Mesenchymal stem cell (in vitro differentiated cells and primary cell): ENCODE measurements around the gene CRTC1.

Experiments used
- DNase-seq: peaks from one replicate; pipeline ENCODE4 v3.0.0-alpha.2; 2013
- H2AFZ ChIP-seq: one replicate; pipeline ENCODE4 v1.6.1; 2013; ENCODE audit warnings: low read depth, mild to moderate bottlenecking, control low read depth, inconsistent platforms, low read length, moderate library complexity
- H2AK5ac ChIP-seq: 2 replicates; pipeline ENCODE4 v1.6.1; 2013; ENCODE audit warnings: low read length, moderate library complexity, mild to moderate bottlenecking, inconsistent platforms; ENCODE audit not compliant: severe bottlenecking
- H2BK120ac ChIP-seq: one replicate; pipeline ENCODE4 v1.6.1; 2013; ENCODE audit warnings: low read depth, mild to moderate bottlenecking, inconsistent platforms, low read length, moderate library complexity
- H2BK12ac ChIP-seq, 2 experiments: one replicate each; pipeline ENCODE4 v1.6.1; 2013; ENCODE audit warnings: inconsistent platforms in 2 of 2, low read length in 2 of 2, mild to moderate bottlenecking in 2 of 2, moderate library complexity in 2 of 2, control low read depth in 1 of 2
- H2BK15ac ChIP-seq: one replicate; pipeline ENCODE4 v1.6.1; 2013; ENCODE audit warnings: mild to moderate bottlenecking, low read depth, inconsistent platforms; ENCODE audit not compliant: poor library complexity, severe bottlenecking
- H2BK5ac ChIP-seq: 2 replicates; pipeline ENCODE4 v1.6.1; 2013; ENCODE audit warnings: low read depth, mild to moderate bottlenecking, low read length, control low read depth, inconsistent platforms; ENCODE audit not compliant: poor library complexity, severe bottlenecking
- H3K14ac ChIP-seq, 2 experiments: one replicate each; pipeline ENCODE4 v1.6.1; 2013; ENCODE audit warnings: inconsistent platforms in 2 of 2, low read length in 2 of 2, control low read depth in 1 of 2, mild to moderate bottlenecking in 1 of 2, moderate library complexity in 1 of 2
- H3K18ac ChIP-seq, 2 experiments: one replicate each; pipeline ENCODE4 v1.6.1; 2013; ENCODE audit warnings: inconsistent platforms in 2 of 2, low read length in 2 of 2, control low read depth in 1 of 2, low read depth in 1 of 2, mild to moderate bottlenecking in 1 of 2
- H3K23ac ChIP-seq, 2 experiments: one replicate each; pipeline ENCODE4 v1.6.1; 2013; ENCODE audit warnings: inconsistent platforms in 2 of 2, low read length in 2 of 2, mild to moderate bottlenecking in 2 of 2, moderate library complexity in 2 of 2, control low read depth in 1 of 2
- H3K27ac ChIP-seq: 2 replicates; pipeline ENCODE4 v1.5.1; 2013; ENCODE audit warnings: mild to moderate bottlenecking, moderate library complexity, low read length, control low read depth, inconsistent platforms; ENCODE audit not compliant: poor library complexity, severe bottlenecking
- H3K27me3 ChIP-seq, 2 experiments: 2 replicates each; pipeline versions ENCODE4 v1.6.1 to v1.7.0; 2013; ENCODE audit warnings: low read length in 2 of 2, mild to moderate bottlenecking in 2 of 2, moderate library complexity in 2 of 2, control low read depth in 1 of 2, inconsistent platforms in 1 of 2; ENCODE audit not compliant: control insufficient read depth in 1 of 2, insufficient read depth in 1 of 2
- H3K36me3 ChIP-seq, 2 experiments: 2 replicates each; pipeline versions ENCODE4 v1.6.1 to v1.7.0; 2013; ENCODE audit warnings: low read length in 2 of 2, control low read depth in 1 of 2, inconsistent platforms in 1 of 2, low read depth in 1 of 2, mild to moderate bottlenecking in 1 of 2; ENCODE audit not compliant: insufficient read depth in 2 of 2, control insufficient read depth in 1 of 2
- H3K4ac ChIP-seq, 2 experiments: one replicate each; pipeline ENCODE4 v1.6.1; 2013; ENCODE audit warnings: inconsistent platforms in 2 of 2, low read length in 2 of 2, mild to moderate bottlenecking in 2 of 2, moderate library complexity in 2 of 2, control low read depth in 1 of 2, low read depth in 1 of 2
- H3K4me1 ChIP-seq: 2 replicates; pipeline ENCODE4 v1.6.1; 2013; ENCODE audit warnings: low read depth, low read length, control low read depth; ENCODE audit not compliant: control insufficient read depth, insufficient read depth
- H3K4me2 ChIP-seq: 2 replicates; pipeline ENCODE4 v1.6.1; 2013; ENCODE audit warnings: low read length, mild to moderate bottlenecking, inconsistent platforms; ENCODE audit not compliant: poor library complexity, severe bottlenecking
- H3K4me3 ChIP-seq, 2 experiments: 2 replicates each; pipeline versions ENCODE4 v1.5.1 to v1.7.0; 2013; ENCODE audit warnings: low read length in 2 of 2, mild to moderate bottlenecking in 2 of 2, control low read depth in 1 of 2, low read depth in 1 of 2; ENCODE audit not compliant: insufficient read depth in 1 of 2
- H3K79me1 ChIP-seq: replicated peaks from 2 replicates; pipeline ENCODE4 v1.6.1; 2013; ENCODE audit warnings: mild to moderate bottlenecking, control low read depth, low read length, inconsistent platforms; ENCODE audit not compliant: poor library complexity, severe bottlenecking
- H3K9ac ChIP-seq: 2 replicates; pipeline ENCODE4 v1.7.0; 2013; ENCODE audit warnings: mild to moderate bottlenecking, low read length, moderate library complexity
- H3K9me3 ChIP-seq: 2 replicates; pipeline ENCODE4 v1.7.0; 2013; ENCODE audit warnings: mild to moderate bottlenecking, low read length; ENCODE audit not compliant: control insufficient read depth
- H4K8ac ChIP-seq: one replicate; pipeline ENCODE4 v1.6.1; 2013; ENCODE audit warnings: inconsistent platforms, mild to moderate bottlenecking, low read length, moderate library complexity
- H4K91ac ChIP-seq: one replicate; pipeline ENCODE4 v1.6.1; 2013; ENCODE audit warnings: mild to moderate bottlenecking, low read length, inconsistent platforms
- WGBS: methylation state at CpG from one replicate; pipeline ENCODE4 v1.1.7; 2013; ENCODE audit warnings: mixed read lengths; 5-methylcytosine and 5-hydroxymethylcytosine counted together

Gene CRTC1

GRCh38 chr19:18770663-18771327 is 87.3 kb downstream of the CRTC1 start:
- Histone ChIP-seq H3K4me1 (peaks cover 9% of the 10 kb centered on the region), H3K23ac (no peak overlapping the region), H3K4me3 (no peak overlapping the region), H3K27me3 (peaks cover 0 to 11% of the 10 kb centered on the region in 2 experiments), H2BK15ac (no peak overlapping the region), H2AFZ (no peak overlapping the region), H4K8ac (no peak overlapping the region), H2BK5ac (no peak overlapping the region), H3K79me1 (no peaks in the 10 kb centered on the region), H3K4me2 (no peak overlapping the region), H3K9me3 (no peaks in the 10 kb centered on the region), H3K18ac (peak overlapping the region in 1 of 2 experiments; percentile 21), H2AK5ac (no peak overlapping the region), H4K91ac (no peak overlapping the region), H3K4ac (no peak overlapping the region), H3K9ac (no peak overlapping the region), H2BK120ac (no peak overlapping the region), H2BK12ac (no peak overlapping the region), H3K36me3 (peaks cover 0 to 4% of the 10 kb centered on the region in 2 experiments), H3K27ac (no peak overlapping the region), H3K14ac (no peak overlapping the region)
- WGBS, result 83% methylated on average over 13 of the region's 13 CpGs
- no peak for DNase-seq

GRCh38 chr19:18771328-18772242 is 88.1 kb downstream of the CRTC1 start:
- Histone ChIP-seq H4K8ac (no peak overlapping the region), H3K4me2 (no peak overlapping the region), H3K9ac (no peak overlapping the region), H3K18ac (no peak overlapping the region), H3K14ac (no peak overlapping the region), H3K36me3 (peaks cover 0 to 4% of the 10 kb centered on the region in 2 experiments), H2BK15ac (no peak overlapping the region), H2BK12ac (no peak overlapping the region), H2BK120ac (no peak overlapping the region), H2BK5ac (no peak overlapping the region), H3K4me3 (no peak overlapping the region), H3K4ac (no peak overlapping the region), H3K9me3 (no peaks in the 10 kb centered on the region), H3K4me1 (peaks cover 16% of the 10 kb centered on the region), H2AFZ (no peak overlapping the region), H4K91ac (peak overlapping the region; percentile 11), H3K23ac (no peak overlapping the region), H3K27me3 (peaks cover 0 to 11% of the 10 kb centered on the region in 2 experiments), H3K27ac (no peak overlapping the region), H3K79me1 (no peaks in the 10 kb centered on the region), H2AK5ac (no peak overlapping the region)
- WGBS, result 85% methylated on average over 36 of the region's 36 CpGs
- DNase-seq, result no peak

- no peak overlapping the region for H3K14ac ChIP-seq
- H3K23ac ChIP-seq, result no peak overlapping the region
- H2AFZ ChIP-seq, result no peak overlapping the region
- no peak overlapping the region for H3K27ac ChIP-seq
- peaks cover 23% of the 10 kb centered on the region for H3K4me1 ChIP-seq
- H3K18ac ChIP-seq, result no peak overlapping the region
- H2AK5ac ChIP-seq, result no peak overlapping the region
- H4K91ac ChIP-seq, result no peak overlapping the region
- H4K8ac ChIP-seq, result no peak overlapping the region
- no peak overlapping the region for H3K4me3 ChIP-seq
- H3K9me3 ChIP-seq, result no peaks in the 10 kb centered on the region
- H3K27me3 ChIP-seq, result peaks cover 0 to 11% of the 10 kb centered on the region in 2 experiments
- WGBS, result 84% methylated on average over 27 of the region's 27 CpGs
- H2BK5ac ChIP-seq, result no peak overlapping the region
- no peak for DNase-seq
- H2BK15ac ChIP-seq, result no peak overlapping the region
- no peak overlapping the region for H2BK12ac ChIP-seq
- peaks cover 0 to 4% of the 10 kb centered on the region in 2 experiments for H3K36me3 ChIP-seq
- H3K9ac ChIP-seq, result no peak overlapping the region
- H3K79me1 ChIP-seq, result no peaks in the 10 kb centered on the region
- H3K4me2 ChIP-seq, result no peak overlapping the region
- no peak overlapping the region for H2BK120ac ChIP-seq
- H3K4ac ChIP-seq, result no peak overlapping the region
Observed at GRCh38 chr19:18772620-18773587, 89.4 kb downstream of the CRTC1 start.
